ENCODE data around the gene ACOT11.

Gene ACOT11

DNA sequence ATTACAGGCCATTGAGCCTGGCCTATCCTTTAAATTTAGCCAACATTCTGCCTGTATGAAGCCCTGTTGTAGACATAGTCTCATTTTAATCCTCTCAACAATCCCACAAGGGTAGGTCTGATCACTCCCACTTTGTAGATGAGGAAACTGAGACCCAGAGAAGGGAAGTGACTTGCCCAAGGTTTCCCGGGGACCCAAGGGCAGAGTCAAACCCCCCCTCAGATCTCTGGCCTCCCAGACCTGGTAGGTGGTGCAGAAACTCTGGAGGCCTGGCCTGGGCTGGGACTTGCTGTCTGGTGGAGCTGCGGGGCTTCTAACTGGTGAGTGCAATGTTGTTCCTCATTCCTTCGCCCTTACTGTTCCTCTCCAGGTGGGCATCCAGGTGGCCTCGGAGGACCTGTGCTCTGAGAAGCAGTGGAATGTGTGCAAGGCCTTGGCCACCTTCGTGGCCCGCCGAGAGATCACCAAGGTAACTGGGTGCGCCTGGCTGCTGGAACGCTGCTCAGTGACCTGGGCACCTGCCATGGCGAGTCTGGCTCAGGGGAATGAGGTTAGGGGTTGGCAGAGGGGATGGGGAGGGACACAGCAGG is 45.6 kb downstream of the ACOT11 start:
- TF ChIP-seq CEBPB (IDR thresholded peaks at IDR 0.05) (no peak), ZBTB7A (IDR thresholded peaks at IDR 0.05; ENCODE audit: low read depth) (no peak), CREB1 (IDR thresholded peaks at IDR 0.05; ENCODE audit: low read depth) (no peak), TCF12 (IDR thresholded peaks at IDR 0.05; ENCODE audit: low read depth) (no peak), FOXM1 (IDR thresholded peaks at IDR 0.05; ENCODE audit: borderline replicate concordance, low read depth) (no peak), RAD21 (IDR thresholded peaks at IDR 0.05; ENCODE audit: low read depth) (no peak), EGR1 (IDR thresholded peaks at IDR 0.05) (no peak), NFIC (IDR thresholded peaks at IDR 0.05) (no peak), TAF1 (IDR thresholded peaks at IDR 0.05; ENCODE audit: low read depth) (no peak), TEAD4 (IDR thresholded peaks at IDR 0.05) (no peak)
- TF ChIP-seq, protein P1, sequence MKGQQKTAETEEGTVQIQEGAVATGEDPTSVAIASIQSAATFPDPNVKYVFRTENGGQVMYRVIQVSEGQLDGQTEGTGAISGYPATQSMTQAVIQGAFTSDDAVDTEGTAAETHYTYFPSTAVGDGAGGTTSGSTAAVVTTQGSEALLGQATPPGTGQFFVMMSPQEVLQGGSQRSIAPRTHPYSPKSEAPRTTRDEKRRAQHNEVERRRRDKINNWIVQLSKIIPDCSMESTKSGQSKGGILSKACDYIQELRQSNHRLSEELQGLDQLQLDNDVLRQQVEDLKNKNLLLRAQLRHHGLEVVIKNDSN (IDR thresholded peaks at IDR 0.05) = no peak
- TF ChIP-seq, protein P2, sequence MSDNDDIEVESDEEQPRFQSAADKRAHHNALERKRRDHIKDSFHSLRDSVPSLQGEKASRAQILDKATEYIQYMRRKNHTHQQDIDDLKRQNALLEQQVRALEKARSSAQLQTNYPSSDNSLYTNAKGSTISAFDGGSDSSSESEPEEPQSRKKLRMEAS (IDR thresholded peaks at IDR 0.05) = no peak

DNA sequence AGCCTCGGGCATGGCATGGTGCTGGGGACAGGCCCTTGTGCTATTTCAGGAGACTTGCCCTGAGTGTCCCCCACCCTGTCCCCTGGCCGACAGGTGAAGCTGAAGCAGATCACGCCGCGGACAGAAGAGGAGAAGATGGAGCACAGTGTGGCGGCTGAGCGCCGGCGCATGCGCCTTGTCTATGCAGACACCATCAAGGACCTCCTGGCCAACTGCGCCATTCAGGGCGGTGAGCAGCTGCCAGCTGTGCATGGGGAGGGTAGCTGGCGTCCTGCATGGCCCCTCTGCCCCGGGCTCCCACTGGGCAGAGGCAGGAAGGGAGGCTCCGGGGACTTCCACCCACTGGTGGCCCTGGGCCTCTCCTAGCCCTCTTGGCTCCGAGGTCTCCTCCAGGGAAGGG is 46.4 kb downstream of the ACOT11 start:
- TF ChIP-seq, protein P2 (IDR thresholded peaks at IDR 0.05) = no peak
- TF ChIP-seq TEAD4 (IDR thresholded peaks at IDR 0.05) = no peak
- TF ChIP-seq, protein P1 (IDR thresholded peaks at IDR 0.05) = no peak
- TF ChIP-seq EGR1 (IDR thresholded peaks at IDR 0.05) = no peak
- TF ChIP-seq NFIC (IDR thresholded peaks at IDR 0.05) = no peak
- TF ChIP-seq CEBPB (IDR thresholded peaks at IDR 0.05) = no peak
- TF ChIP-seq TAF1 (IDR thresholded peaks at IDR 0.05; ENCODE audit: low read depth) = no peak
- no peak for TF ChIP-seq TCF12 (IDR thresholded peaks at IDR 0.05; ENCODE audit: low read depth)
- no peak for TF ChIP-seq FOXM1 (IDR thresholded peaks at IDR 0.05; ENCODE audit: borderline replicate concordance, low read depth)
- no peak for TF ChIP-seq ZBTB7A (IDR thresholded peaks at IDR 0.05; ENCODE audit: low read depth)
- TF ChIP-seq, protein P3, sequence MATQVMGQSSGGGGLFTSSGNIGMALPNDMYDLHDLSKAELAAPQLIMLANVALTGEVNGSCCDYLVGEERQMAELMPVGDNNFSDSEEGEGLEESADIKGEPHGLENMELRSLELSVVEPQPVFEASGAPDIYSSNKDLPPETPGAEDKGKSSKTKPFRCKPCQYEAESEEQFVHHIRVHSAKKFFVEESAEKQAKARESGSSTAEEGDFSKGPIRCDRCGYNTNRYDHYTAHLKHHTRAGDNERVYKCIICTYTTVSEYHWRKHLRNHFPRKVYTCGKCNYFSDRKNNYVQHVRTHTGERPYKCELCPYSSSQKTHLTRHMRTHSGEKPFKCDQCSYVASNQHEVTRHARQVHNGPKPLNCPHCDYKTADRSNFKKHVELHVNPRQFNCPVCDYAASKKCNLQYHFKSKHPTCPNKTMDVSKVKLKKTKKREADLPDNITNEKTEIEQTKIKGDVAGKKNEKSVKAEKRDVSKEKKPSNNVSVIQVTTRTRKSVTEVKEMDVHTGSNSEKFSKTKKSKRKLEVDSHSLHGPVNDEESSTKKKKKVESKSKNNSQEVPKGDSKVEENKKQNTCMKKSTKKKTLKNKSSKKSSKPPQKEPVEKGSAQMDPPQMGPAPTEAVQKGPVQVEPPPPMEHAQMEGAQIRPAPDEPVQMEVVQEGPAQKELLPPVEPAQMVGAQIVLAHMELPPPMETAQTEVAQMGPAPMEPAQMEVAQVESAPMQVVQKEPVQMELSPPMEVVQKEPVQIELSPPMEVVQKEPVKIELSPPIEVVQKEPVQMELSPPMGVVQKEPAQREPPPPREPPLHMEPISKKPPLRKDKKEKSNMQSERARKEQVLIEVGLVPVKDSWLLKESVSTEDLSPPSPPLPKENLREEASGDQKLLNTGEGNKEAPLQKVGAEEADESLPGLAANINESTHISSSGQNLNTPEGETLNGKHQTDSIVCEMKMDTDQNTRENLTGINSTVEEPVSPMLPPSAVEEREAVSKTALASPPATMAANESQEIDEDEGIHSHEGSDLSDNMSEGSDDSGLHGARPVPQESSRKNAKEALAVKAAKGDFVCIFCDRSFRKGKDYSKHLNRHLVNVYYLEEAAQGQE (IDR thresholded peaks at IDR 0.05; ENCODE audit: low read depth) = no peak
- no peak for TF ChIP-seq EP300 (IDR thresholded peaks at IDR 0.05; ENCODE audit: borderline replicate concordance)
- no peak for TF ChIP-seq YY1 (IDR thresholded peaks at IDR 0.05; ENCODE audit: low read depth)
- no peak for TF ChIP-seq CREB1 (IDR thresholded peaks at IDR 0.05; ENCODE audit: low read depth)
- TF ChIP-seq RAD21 (IDR thresholded peaks at IDR 0.05; ENCODE audit: low read depth) = no peak

DNA sequence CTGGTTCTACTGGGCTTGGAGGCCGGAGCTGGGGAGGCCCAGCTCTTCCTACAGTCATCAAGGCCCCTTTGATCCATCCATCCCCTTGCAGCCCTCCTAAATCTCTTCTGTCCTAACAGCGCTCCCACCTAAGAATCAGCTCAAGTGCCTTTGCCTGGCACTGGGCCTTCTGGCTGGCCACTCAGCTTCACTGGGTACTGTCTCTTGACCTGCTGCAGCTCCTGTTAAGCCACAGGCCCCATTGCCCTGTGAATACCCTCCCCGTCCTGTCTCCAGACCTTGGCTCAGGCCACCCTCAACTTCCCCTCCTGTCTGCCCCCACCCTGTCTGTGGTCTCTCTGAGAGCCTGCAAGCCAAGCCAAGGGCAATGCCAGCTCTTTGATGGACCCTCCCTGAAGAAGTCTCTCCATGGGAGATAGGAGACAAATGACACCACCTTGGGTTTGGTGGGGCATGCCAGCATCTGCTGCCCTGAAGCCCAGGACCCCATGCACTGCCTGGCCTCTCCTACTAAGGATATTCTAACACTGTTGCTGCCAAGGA is 48.0 kb downstream of the ACOT11 start:
- TF ChIP-seq EP300 (IDR thresholded peaks at IDR 0.05; ENCODE audit: borderline replicate concordance) = no peak
- TF ChIP-seq TAF1 (IDR thresholded peaks at IDR 0.05; ENCODE audit: low read depth) = no peak
- TF ChIP-seq, protein P1 (IDR thresholded peaks at IDR 0.05) = no peak
- TF ChIP-seq, protein P3 (IDR thresholded peaks at IDR 0.05; ENCODE audit: low read depth) = no peak
- no peak for TF ChIP-seq CEBPB (IDR thresholded peaks at IDR 0.05)
- no peak for TF ChIP-seq NFIC (IDR thresholded peaks at IDR 0.05)
- no peak for TF ChIP-seq YY1 (IDR thresholded peaks at IDR 0.05; ENCODE audit: low read depth)
- TF ChIP-seq TEAD4 (IDR thresholded peaks at IDR 0.05) = no peak
- no peak for TF ChIP-seq ZBTB7A (IDR thresholded peaks at IDR 0.05; ENCODE audit: low read depth)
- TF ChIP-seq EGR1 (IDR thresholded peaks at IDR 0.05) = no peak
- no peak for TF ChIP-seq CREB1 (IDR thresholded peaks at IDR 0.05; ENCODE audit: low read depth)
- TF ChIP-seq, protein P2 (IDR thresholded peaks at IDR 0.05) = no peak
- no peak for TF ChIP-seq TCF12 (IDR thresholded peaks at IDR 0.05; ENCODE audit: low read depth)
- TF ChIP-seq RAD21 (IDR thresholded peaks at IDR 0.05; ENCODE audit: low read depth) = no peak
- TF ChIP-seq FOXM1 (IDR thresholded peaks at IDR 0.05; ENCODE audit: borderline replicate concordance, low read depth) = no peak

DNA sequence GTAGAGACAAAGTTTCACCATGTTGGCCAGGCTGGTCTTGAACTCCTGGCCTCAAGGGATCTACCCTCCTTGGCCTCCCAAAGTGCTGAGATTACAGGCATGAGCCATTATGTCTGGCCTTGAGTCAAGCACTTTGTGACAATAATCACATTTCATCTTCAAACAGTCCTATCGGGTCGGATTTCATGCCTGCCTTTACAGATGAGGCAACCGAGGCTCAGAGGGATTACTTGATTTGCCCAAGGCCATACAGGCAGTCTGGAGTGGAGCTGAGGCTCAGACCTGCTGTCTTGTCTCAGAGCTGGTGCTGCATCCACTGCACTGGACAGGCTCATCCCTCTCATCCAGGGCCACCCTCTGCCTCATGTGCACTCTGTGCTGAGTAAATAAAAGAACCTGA is 48.7 kb downstream of the ACOT11 start:
- TF ChIP-seq TAF1 (IDR thresholded peaks at IDR 0.05; ENCODE audit: low read depth) (no peak), ZBTB7A (IDR thresholded peaks at IDR 0.05; ENCODE audit: low read depth) (no peak), TEAD4 (IDR thresholded peaks at IDR 0.05) (no peak), FOXM1 (IDR thresholded peaks at IDR 0.05; ENCODE audit: borderline replicate concordance, low read depth) (no peak), CEBPB (IDR thresholded peaks at IDR 0.05) (no peak), EP300 (IDR thresholded peaks at IDR 0.05; ENCODE audit: borderline replicate concordance) (no peak), RAD21 (IDR thresholded peaks at IDR 0.05; ENCODE audit: low read depth) (no peak), YY1 (IDR thresholded peaks at IDR 0.05; ENCODE audit: low read depth) (no peak), EGR1 (IDR thresholded peaks at IDR 0.05) (no peak), NFIC (IDR thresholded peaks at IDR 0.05) (no peak), CREB1 (IDR thresholded peaks at IDR 0.05; ENCODE audit: low read depth) (no peak), TCF12 (IDR thresholded peaks at IDR 0.05; ENCODE audit: low read depth) (no peak)
- TF ChIP-seq, protein P3 (IDR thresholded peaks at IDR 0.05; ENCODE audit: low read depth) = no peak
- TF ChIP-seq, protein P2 (IDR thresholded peaks at IDR 0.05) = no peak
- TF ChIP-seq, protein P1 (IDR thresholded peaks at IDR 0.05) = no peak
